NOMO-1 (cell line): ENCODE measurements around the gene PEAK1.

Experiments
- DNase-seq, 2 experiments: peaks; one replicate each; lab custom pipeline; 2025; ENCODE audit not compliant: unreplicated experiment in 2 of 2; lab: John Stamatoyannopoulos, UW

Gene PEAK1

GRCh38 chr15:77145370-77145769 lies 274.5 kb downstream of the PEAK1 start:
- no peak for DNase-seq

DNA sequence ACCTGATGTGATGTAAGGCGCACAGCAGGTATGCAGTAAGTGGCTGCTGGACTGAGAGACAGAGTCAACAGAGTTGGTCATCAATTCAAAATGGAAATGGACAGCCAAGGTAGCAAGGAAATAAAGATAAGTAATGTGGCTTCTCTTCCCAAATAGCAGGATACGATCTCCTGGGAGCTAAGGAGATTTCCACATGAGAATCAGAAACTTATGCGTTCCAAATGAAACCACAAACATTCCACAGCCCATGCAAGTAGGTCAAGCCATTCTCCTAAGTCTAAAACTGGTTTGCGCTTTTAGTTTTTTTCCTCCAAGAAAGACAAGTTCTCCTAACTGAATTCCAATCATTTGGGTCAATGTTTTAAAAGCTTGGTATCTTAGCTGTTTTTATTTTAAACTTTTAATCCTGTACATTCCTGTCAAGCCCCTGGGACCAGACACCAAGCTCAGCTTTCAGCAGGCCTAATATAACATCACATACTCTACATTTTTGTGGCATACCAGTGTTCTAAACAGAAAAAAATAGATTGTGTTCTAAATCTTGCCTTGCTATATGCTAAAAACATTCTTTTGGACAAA lies 275.3 kb downstream of the PEAK1 start:
- no peak for DNase-seq

DNA sequence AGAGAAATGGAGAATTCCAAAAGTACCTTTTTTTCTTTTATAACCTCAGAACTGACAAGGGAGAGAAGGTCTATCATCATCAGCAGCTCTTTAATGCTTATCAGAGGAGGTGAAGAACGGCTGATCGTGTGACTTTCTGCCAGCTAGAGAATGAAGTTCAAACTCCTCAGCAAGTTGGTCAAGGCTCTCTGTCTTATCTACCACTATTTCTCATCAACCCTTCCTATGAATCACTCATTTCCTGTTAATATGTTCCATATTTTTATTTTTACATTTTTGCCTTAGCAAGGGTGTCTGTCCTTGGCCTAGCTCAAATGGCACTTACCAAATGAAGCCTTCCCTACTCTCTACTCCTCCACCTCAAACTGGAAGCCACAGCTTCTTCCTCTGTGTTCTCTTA lies 275.9 kb downstream of the PEAK1 start:
- no peak for DNase-seq

- no peak for DNase-seq
These were observed 276.3 kb downstream of the PEAK1 start for GRCh38 chr15:77143616-77144015.

DNA sequence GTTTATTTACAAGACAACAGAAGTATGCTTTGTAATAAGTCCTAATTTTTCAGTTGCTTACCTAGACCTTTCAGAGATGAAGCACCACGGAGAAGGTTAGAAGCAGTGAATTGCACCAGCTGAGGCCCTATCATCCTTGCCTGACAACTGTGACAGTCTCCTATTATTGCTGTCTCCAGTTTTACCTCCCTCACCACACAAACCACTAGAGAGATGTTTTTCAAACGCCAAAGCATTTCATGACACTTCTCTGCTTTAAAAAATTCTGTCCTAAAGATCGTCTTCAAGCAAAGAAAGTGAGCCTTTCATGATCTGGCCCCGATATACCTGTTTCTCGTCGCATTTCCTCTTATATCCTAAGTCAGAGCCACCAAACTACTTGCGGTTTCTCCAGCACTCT lies 276.7 kb downstream of the PEAK1 start:
- no peak for DNase-seq

DNA sequence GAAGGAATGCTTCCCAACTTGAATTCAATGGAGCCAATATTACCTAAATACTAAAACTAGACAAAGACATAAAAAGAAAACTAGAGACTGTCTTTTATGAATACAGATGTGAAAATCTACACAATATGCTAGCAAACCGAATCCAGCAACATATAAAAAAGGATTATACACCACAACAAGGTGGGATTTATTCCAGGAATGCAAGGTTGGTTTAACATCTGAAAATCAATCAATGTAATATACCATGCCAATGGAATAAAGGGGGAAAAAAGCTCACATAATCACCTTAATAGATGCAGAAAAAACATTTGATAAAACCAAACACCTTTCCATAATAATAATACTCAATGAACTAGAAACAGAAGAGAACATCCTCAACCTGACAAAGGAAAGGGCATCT lies 279.7 kb downstream of the PEAK1 start:
- DNase-seq: no peak

- no peak for DNase-seq
These were observed 280.6 kb downstream of the PEAK1 start for GRCh38 chr15:77139312-77139711.

- no peak for DNase-seq
These were observed 281.8 kb downstream of the PEAK1 start for GRCh38 chr15:77138167-77138522.

- DNase-seq: no peak
These were observed 284.7 kb downstream of the PEAK1 start for GRCh38 chr15:77135181-77135580.

DNA sequence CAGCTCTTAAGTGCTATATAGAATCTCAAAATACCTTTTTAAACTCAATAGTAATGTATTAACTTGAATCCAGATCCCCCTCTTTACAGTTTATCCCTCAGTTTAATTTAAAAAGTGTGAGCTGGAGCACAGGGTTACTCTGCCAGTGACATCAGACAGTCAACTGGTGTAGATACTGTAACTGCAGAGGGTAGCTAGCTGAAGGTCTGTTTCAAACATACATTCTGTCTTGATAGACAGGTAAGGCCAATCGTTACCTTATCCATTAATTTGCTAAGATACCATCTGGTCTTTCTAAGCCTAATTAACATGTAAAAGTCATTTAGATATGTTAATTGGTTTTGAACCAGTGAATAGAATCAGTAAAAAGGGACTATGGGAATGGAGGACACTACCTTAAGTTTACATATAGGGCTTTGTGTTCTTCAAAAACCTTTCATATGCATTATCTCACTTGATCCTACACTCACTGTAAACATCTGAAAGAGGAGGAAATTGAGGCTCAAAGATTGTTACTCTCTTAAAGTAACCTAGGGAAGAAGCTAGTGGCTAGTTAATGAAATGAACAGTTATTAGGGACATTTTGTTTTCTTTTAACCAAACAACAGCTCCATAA lies 289.5 kb downstream of the PEAK1 start:
- DNase-seq: no peak

DNA sequence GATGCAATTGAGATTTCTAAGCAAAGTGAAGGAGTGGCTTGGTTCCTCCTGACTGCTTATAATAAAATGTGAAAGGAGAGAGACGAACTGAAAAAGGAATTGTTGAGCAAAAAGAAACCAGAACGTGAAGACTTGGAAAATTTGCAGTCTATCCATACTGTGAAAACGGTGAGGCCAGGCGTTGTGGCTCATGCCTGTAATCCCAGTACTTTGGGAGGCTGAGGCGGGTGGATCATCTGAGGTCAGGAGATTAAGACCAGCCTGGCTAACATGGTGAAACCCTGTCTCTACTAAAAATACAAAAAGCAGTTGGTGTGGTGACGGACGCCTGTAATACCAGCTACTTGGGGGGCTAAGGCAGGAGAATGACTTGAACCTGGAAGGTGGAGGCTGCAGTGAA lies 292.3 kb downstream of the PEAK1 start:
- no peak for DNase-seq

DNA sequence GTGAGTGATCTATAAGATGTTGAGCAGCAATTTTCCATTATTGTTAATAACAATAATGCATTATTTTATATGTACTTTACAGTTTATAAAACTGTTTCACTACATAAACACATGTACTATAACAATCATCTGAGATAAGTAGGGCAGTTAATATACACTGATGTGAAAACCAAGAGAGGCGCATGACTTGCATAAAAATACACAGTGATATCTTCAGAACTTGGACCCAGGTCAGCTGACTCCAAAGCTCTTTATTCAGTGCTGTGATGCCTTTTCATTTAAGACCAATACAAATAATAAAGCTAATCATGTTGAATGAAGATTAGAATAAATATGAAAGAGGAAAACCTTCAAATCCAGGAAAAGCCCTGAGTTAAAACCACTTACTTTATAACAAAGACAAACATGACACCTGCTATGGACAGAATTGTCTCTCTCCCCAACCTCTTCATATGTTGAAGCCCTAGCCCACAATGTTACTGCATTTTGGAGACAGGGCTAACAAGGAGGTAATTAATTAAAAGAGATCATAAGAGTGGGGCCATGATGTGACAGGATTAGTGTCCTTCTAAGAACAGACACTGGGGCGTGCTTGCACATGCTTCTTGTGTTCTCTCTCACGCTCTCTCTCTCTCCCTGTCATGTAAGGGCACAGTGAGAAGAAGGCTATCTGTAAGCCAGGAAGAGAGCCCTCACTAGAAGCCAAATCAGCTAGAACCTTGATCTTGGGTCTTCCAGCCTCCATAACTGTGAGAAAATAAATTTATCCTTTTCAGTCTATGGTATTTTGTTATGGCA lies 293.2 kb downstream of the PEAK1 start:
- DNase-seq: no peak

DNA sequence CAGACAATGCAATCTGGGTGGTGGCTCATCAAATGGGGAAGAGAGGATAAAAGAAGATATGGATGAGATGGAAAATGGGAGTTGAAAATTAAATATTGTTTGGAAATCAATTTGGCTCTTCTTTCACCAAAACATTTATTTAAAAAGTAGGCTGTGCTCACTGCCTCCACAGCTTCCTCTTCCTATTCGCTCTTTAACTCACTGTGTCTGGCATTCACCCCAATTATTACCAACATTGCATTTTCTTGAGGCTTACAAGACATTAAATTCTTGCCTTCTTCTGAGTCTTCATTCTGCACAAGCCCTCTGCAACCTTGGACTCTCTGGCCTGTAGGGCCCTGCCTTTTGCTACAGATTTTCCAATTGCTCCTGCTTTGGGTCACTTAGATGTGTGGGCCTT lies 296.1 kb downstream of the PEAK1 start:
- DNase-seq: peak in 1 of 2 experiments; percentile 3

DNA sequence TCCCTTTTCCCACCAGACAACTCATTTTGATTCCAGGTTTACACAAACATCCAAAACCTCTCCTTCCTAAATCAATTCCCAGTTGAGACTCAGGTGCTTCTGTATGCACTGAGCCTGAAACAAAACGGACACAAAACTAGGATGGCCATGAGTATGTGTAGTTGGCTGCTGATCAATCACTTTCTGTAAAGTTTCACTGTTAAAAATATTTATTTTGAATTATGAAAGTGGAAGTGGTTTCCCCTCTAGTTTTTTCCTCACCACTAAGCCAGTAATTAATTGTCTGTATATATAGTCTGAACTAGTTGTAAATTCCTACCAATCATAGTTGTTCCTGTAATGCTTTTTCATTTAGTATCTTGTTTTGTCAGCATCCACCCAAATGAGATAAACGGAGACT lies 297.3 kb downstream of the PEAK1 start:
- peak in 1 of 2 experiments; percentile 27 for DNase-seq

DNA sequence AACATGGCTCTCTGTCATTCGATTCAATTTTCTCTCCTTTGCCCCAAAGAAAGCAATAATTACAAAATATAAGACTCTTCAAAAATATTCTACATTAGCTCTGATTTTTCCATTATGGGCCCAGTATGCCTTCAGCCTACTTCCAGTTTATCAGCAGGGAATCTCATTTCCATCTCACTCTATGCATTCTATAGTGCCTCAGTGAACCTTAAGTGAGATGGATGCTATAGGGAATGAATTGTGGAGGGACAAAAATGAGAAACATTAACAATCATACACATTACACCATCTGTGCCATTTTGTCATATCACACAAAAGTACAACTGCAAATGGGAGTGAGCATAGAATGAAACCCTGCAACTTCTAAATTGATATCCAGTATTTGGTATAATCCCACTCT lies 298.3 kb downstream of the PEAK1 start:
- DNase-seq: no peak

GRCh38 chr15:77120576-77120975 lies 299.3 kb downstream of the PEAK1 start:
- DNase-seq: no peak

GRCh38 chr15:77119446-77119845 lies 300.5 kb downstream of the PEAK1 start:
- no peak for DNase-seq

- peak in 1 of 2 experiments; percentile 71 for DNase-seq
These were observed 301.0 kb downstream of the PEAK1 start for GRCh38 chr15:77118882-77119321.

GRCh38 chr15:77115179-77115578 lies 304.7 kb downstream of the PEAK1 start:
- DNase-seq: no peak

DNA sequence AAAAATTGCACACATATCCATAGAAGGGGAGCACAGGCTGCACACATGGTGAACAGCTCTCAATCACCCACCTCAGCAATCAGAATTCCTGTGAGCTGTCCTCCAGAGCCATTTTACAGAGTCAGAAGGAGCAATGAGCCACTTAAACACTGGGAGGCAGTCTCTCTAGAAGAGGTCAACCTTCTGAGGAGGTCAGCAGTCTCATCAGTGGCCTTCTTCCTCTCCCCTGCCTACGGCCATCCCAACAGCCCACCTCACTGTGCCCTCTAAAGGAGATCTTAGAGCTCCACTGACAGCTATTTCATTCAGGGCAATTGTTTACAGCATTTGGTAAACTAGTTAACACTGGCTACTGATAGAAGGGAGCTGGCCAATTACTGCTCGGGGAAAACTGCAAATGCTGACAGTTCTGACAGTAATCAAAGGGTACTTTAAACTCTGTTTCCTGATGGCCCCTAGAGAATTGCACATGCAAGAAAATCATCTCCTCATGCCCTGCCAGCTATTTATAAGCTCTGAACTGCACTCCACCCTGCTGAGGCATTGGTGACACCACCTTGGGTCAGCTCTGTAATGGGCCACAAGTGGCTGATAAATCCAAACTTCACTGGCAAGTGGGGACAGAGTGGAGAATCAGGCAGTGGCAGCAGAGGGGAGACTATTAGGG lies 306.9 kb downstream of the PEAK1 start:
- DNase-seq: no peak

DNA sequence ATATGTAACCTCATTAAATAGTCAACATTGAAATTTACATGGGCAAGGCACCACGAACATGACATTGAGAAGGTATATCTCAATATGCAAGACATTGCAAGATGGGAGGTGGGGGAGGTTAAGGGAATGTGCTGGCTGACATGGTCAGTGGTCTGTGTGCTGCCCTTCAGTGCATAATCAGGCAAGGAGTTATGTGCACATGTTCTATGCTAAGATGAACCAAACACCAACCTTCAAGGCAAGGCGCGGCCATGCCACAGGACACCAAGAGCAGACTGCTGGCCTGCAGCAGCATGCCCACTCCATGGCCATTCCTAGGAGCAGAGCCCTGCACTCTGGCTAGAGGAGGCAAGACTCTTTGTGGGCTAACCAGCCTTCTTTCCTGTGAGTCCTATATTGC lies 308.1 kb downstream of the PEAK1 start:
- no peak for DNase-seq
